22Rv1 (cell line): ENCODE results near the gene RRAD.

Experiments
- ZFX ChIP-seq: fragments of 450-650 bp; IDR thresholded peaks from 2 replicates; pipeline ENCODE4 v1.6.1; 2017; ENCODE audit warnings: antibody characterized with exemption, borderline replicate concordance
- TF ChIP-seq, protein P1 (sequence below): fragments of 450-650 bp; IDR thresholded peaks from 2 replicates; pipeline ENCODE4 v1.5.1; 2017; ENCODE audit warnings: mild to moderate bottlenecking

DNA sequence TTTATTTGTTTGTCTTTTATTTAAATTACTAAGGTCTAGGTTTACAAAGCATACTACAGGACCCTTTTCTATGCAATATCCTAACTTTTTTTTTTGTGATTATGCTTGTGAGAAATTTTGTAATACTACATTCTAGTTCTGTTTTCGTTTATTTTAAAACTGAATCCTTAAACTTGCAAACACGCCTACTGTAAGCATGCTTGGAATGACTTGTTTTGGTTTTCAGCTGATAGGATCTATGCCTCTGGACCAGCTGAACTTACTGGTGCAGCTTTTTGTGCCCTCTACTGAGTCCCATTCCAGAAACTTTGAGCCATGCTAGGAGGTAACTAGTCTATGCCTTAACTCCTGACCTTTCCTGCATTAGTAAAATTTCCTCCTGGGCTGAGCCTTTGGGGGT, 39.0 kb downstream of the RRAD start:
- TF ChIP-seq, protein P1, sequence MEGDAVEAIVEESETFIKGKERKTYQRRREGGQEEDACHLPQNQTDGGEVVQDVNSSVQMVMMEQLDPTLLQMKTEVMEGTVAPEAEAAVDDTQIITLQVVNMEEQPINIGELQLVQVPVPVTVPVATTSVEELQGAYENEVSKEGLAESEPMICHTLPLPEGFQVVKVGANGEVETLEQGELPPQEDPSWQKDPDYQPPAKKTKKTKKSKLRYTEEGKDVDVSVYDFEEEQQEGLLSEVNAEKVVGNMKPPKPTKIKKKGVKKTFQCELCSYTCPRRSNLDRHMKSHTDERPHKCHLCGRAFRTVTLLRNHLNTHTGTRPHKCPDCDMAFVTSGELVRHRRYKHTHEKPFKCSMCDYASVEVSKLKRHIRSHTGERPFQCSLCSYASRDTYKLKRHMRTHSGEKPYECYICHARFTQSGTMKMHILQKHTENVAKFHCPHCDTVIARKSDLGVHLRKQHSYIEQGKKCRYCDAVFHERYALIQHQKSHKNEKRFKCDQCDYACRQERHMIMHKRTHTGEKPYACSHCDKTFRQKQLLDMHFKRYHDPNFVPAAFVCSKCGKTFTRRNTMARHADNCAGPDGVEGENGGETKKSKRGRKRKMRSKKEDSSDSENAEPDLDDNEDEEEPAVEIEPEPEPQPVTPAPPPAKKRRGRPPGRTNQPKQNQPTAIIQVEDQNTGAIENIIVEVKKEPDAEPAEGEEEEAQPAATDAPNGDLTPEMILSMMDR, result no peak
- TF ChIP-seq ZFX, result no peak
